ENCODE measurements around the gene CLSTN1. TPM values are rescaled to one million over a fixed set of nuclear protein-coding genes. Genes with fewer than 3 reads are reported as not detected.

The CLSTN1 gene
- total and polyA plus RNA-seq, 2 donors from 2014 or later: 114 to 158 TPM

GRCh38 chr1:9746651-9747050 lies 77.1 kb downstream of the CLSTN1 start:
- no peak for FAIRE-seq
- TF ChIP-seq, protein P1, sequence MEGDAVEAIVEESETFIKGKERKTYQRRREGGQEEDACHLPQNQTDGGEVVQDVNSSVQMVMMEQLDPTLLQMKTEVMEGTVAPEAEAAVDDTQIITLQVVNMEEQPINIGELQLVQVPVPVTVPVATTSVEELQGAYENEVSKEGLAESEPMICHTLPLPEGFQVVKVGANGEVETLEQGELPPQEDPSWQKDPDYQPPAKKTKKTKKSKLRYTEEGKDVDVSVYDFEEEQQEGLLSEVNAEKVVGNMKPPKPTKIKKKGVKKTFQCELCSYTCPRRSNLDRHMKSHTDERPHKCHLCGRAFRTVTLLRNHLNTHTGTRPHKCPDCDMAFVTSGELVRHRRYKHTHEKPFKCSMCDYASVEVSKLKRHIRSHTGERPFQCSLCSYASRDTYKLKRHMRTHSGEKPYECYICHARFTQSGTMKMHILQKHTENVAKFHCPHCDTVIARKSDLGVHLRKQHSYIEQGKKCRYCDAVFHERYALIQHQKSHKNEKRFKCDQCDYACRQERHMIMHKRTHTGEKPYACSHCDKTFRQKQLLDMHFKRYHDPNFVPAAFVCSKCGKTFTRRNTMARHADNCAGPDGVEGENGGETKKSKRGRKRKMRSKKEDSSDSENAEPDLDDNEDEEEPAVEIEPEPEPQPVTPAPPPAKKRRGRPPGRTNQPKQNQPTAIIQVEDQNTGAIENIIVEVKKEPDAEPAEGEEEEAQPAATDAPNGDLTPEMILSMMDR (IDR thresholded peaks at IDR 0.05; ENCODE audit: borderline replicate concordance, extremely low read depth, insufficient read depth): no peak
- peaks cover 2 to 35% (median 29%) of the 10 kb centered on the region in 3 donors for H3K36me3 ChIP-seq (ENCODE audit: control insufficient read depth in 2 of 3, insufficient read depth in 3 of 3, low read length in 3 of 3)

DNA sequence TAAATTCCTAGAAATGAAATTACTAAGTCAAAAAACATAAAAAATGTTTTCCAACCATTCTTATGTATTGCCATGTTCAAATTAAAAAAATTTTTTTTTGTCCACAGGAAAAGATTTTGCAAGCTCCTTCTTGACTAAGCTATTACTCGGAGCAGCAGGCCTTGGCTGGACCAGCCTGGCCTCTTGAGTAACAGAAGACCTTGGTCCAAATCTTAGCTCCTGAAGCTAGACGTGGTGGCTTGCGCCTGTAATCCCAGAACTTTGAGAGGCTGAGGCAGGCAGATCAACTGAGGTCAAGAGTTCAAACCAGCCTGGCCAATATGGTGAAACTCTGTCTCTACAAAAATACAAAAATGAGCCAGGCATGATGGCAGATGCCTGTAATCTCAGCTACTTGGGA lies 77.6 kb downstream of the CLSTN1 start:
- FAIRE-seq (no peak), DNase-seq (no peak)
- H3K4me1 ChIP-seq (ENCODE audit: control insufficient read depth in 2 of 3, insufficient read depth in 2 of 3, low read depth in 1 of 3, low read length in 3 of 3): no peaks in the 10 kb centered on the region
- H3K27me3 ChIP-seq (ENCODE audit: control insufficient read depth, insufficient read depth, low read length): no peaks in the 10 kb centered on the region
- no peak overlapping the region for H3K9ac ChIP-seq (ENCODE audit: low read length in 3 of 3)
- H3K9me3 ChIP-seq (ENCODE audit: control insufficient read depth in 2 of 3, insufficient read depth in 1 of 3, low read length in 3 of 3): no peaks in the 10 kb centered on the region
- no peak overlapping the region for H3K4me3 ChIP-seq (ENCODE audit: low read length in 3 of 3)
- H3K36me3 ChIP-seq (ENCODE audit: control insufficient read depth in 2 of 3, insufficient read depth in 3 of 3, low read length in 3 of 3): peaks cover 0 to 38% (median 27%) of the 10 kb centered on the region in 3 donors
- intact Hi-C loops (cut with DNase I): no loop called here
- TF ChIP-seq, protein P1 (IDR thresholded peaks at IDR 0.05; ENCODE audit: borderline replicate concordance, extremely low read depth, insufficient read depth): no peak
- H3K27ac ChIP-seq (ENCODE audit: low read depth in 2 of 2, low read length in 2 of 2): no peak overlapping the region

More at GRCh38 chr1:9746651-9747050, 77.1 kb downstream of the CLSTN1 start:
- Histone ChIP-seq H3K9ac (ENCODE audit: low read length in 3 of 3) (no peak overlapping the region), H3K27ac (ENCODE audit: low read depth in 2 of 2, low read length in 2 of 2) (no peak overlapping the region), H3K4me3 (ENCODE audit: low read length in 3 of 3) (no peak overlapping the region), H3K4me1 (ENCODE audit: control insufficient read depth in 2 of 3, insufficient read depth in 2 of 3, low read depth in 1 of 3, low read length in 3 of 3) (no peaks in the 10 kb centered on the region), H3K27me3 (ENCODE audit: control insufficient read depth, insufficient read depth, low read length) (no peaks in the 10 kb centered on the region), H3K9me3 (ENCODE audit: control insufficient read depth in 2 of 3, insufficient read depth in 1 of 3, low read length in 3 of 3) (no peaks in the 10 kb centered on the region)
- DNase-seq: no peak
- intact Hi-C loops (cut with DNase I): no loop called here

DNA sequence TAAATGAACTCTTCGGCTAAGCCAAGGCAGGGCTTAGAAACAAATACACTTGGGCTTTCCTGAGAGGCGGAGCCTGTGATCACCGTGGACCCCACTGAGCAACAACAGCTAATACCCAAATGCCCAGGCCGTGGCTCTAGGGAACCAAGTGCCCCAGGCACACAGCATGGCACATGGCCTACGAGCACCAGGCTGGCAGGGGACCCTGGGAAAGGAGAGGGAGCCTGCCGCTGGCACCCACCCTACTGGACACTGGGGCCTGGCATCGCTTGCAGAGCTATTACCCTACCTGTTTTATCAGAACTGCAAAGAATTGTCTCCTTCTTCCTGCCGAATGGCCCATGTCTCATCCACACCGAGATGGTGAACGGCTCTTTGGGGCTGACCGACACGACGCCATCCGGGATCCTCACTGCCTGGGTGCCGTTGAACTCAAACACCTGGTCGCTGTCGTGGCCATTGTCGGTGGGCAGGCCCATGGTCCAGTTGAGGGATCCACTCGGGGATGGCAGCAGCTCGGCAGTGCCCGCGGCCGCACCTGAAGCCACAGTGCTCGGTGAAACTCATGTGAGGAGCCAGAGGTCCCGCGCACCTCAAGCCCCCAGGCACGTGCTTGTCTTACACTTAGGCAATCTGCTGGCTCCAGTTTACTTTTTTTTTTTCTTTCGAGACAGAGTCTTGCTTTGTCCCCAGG lies 79.5 kb downstream of the CLSTN1 start:
- peaks cover 5 to 42% (median 30%) of the 10 kb centered on the region in 3 donors for H3K36me3 ChIP-seq (ENCODE audit: control insufficient read depth in 2 of 3, insufficient read depth in 3 of 3, low read length in 3 of 3)
- no peak overlapping the region for H3K4me3 ChIP-seq (ENCODE audit: low read length in 3 of 3)
- peak in 1 of 5 donors; percentile 54 for DNase-seq
- H3K27ac ChIP-seq (ENCODE audit: low read depth in 2 of 2, low read length in 2 of 2): no peak overlapping the region
- H3K9me3 ChIP-seq (ENCODE audit: control insufficient read depth in 2 of 3, insufficient read depth in 1 of 3, low read length in 3 of 3): no peaks in the 10 kb centered on the region
- no peaks in the 10 kb centered on the region for H3K4me1 ChIP-seq (ENCODE audit: control insufficient read depth in 2 of 3, insufficient read depth in 2 of 3, low read depth in 1 of 3, low read length in 3 of 3)
- intact Hi-C loops (cut with DNase I): no loop called here
- no peak overlapping the region for H3K9ac ChIP-seq (ENCODE audit: low read length in 3 of 3)
- H3K27me3 ChIP-seq (ENCODE audit: control insufficient read depth, insufficient read depth, low read length): no peaks in the 10 kb centered on the region
- TF ChIP-seq, protein P1 (IDR thresholded peaks at IDR 0.05; ENCODE audit: borderline replicate concordance, extremely low read depth, insufficient read depth): no peak
- no peak for FAIRE-seq
